OCI-LY7 (cell line): ENCODE measurements around the gene JAML.

Experiments
- CTCF ChIP-seq: fragments of 200-600 bp; sonication (generic); conservative IDR thresholded peaks from 2 replicates; pipeline ENCODE4 v1.5.1; 2014; ENCODE audit warnings: mild to moderate bottlenecking, antibody characterized with exemption, low read length, moderate library complexity, mixed read lengths
- EZH2phosphoT487 ChIP-seq: fragments of 200-600 bp; sonication (generic); IDR thresholded peaks from 2 replicates; pipeline ENCODE4 v1.6.1; 2018; ENCODE audit warnings: low read depth, borderline replicate concordance, mild to moderate bottlenecking, mixed run types, antibody characterized with exemption, low read length, moderate library complexity, mixed read lengths

- TF ChIP-seq CTCF (no peak), EZH2phosphoT487 (no peak)
Observed at GRCh38 chr11:118149493-118149892, 75.3 kb downstream of the JAML start.
